ENCODE measurements around the gene INO80. TPM values are rescaled to one million over a fixed set of nuclear protein-coding genes. Genes with fewer than 3 reads are reported as not detected.
"Not testable (repeated sequence)": the region's sequence is repeated elsewhere in the genome, so short reads cannot be mapped to it uniquely, and the experiment has no call there.

Gene INO80
- total RNA-seq, 2 experiments from 2014 or later = 21.8 to 22.1 TPM

DNA sequence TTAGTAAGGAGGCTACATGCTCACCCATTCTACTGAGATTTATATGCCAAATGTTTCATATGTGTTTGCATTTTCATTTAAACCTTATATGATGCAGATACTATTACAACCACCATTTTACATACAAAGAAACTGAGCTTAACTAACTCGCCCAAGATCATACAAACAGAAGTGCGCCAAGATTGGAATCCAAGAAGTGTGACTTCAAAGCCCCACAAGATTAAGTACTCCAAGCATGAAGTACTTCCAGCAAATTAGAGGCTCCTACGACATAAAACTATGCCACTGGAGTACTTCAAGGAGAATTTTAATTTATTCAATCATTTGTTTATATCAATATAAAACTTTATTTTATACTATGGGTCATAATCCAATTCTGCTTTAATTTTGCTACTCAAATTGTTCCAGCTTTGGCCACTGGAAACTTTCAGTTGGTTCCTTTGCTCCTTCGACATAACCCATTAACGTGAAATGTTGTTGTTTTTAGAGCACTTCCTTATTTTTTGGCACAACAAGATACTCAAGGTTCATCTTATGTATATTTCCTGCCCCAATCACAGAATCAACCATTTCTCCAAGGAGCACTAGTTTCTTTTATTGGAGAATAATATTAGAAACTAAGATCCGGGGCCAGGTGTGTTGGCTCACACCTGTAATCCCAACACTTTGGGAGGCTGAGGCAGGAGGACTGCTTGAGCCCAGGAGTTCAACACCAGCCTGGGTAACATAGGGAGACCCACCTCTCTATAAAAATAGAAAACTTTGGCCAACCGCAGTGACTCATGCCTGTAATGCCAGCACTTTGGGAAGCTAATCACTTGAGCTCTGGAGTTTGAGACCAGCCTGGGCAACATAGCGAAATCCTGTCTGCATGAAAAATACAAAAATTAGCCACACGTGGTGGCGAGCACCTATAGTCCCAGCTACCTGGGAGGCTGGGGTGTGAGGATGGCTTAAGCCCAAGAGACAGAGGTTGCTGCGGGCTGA lies 10.4 kb downstream of the INO80 start:
- Mint-ChIP-seq H3K27ac (no peak overlapping the region), H3K36me3 (ENCODE audit: low read depth) (peaks cover 22% of the 10 kb centered on the region), H3K9me3 (no peaks in the 10 kb centered on the region), H3K4me3 (no peak overlapping the region), H3K27me3 (no peaks in the 10 kb centered on the region), H3K4me1 (peaks cover 10% of the 10 kb centered on the region)
- ChIA-PET POLR2A (interaction anchor here (1.1 kb wide), 1 partner anchor 11 kb away, joined by 3 read pairs; the partner anchor contains the start of gene INO80), CTCF (interaction anchor here (0.7 kb wide), 1 partner anchor 10 kb away, joined by 3 read pairs; the partner anchor contains the start of gene INO80)
- DNase-seq = no peak

GRCh38 chr15:41104234-41104633 lies 11.8 kb downstream of the INO80 start:
- H3K9me3 Mint-ChIP-seq = no peaks in the 10 kb centered on the region
- no peak for DNase-seq
- POLR2A ChIA-PET = no interaction called here
- no peaks in the 10 kb centered on the region for H3K27me3 Mint-ChIP-seq
- H3K4me3 Mint-ChIP-seq = no peak overlapping the region
- CTCF ChIA-PET = interaction anchor here (0.7 kb wide), 2 partner anchors 12 to 98 kb away, joined by 3 to 4 read pairs; partner anchors contain the start of gene INO80
- peaks cover 26% of the 10 kb centered on the region for H3K36me3 Mint-ChIP-seq (ENCODE audit: low read depth)
- no peak overlapping the region for H3K27ac Mint-ChIP-seq
- peaks cover 11% of the 10 kb centered on the region for H3K4me1 Mint-ChIP-seq

DNA sequence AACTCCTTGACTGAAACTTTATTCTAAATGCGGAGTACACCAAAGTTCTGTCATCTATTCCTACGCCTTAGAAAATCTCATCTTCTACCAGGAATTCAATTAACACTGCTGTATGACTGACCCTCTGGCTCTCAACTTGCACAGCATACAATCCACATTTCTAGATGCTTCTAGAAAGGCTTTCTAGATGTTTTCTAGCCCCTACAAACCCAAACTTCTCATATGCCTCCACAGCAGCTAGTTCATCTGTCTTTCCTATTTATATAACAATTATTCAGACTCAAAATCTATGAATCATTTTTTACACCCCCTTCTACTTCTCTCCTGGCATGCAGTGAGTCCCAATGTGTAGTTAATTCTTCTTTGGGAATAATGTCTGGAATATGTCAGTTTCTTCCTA lies 13.2 kb downstream of the INO80 start:
- Mint-ChIP-seq H3K27me3 (no peaks in the 10 kb centered on the region), H3K9me3 (no peaks in the 10 kb centered on the region), H3K27ac (no peak overlapping the region), H3K4me1 (peaks cover 10% of the 10 kb centered on the region), H3K36me3 (ENCODE audit: low read depth) (peaks cover 17% of the 10 kb centered on the region), H3K4me3 (no peak overlapping the region)
- no peak for DNase-seq
- CTCF ChIA-PET = no interaction called here
- POLR2A ChIA-PET = no interaction called here

DNA sequence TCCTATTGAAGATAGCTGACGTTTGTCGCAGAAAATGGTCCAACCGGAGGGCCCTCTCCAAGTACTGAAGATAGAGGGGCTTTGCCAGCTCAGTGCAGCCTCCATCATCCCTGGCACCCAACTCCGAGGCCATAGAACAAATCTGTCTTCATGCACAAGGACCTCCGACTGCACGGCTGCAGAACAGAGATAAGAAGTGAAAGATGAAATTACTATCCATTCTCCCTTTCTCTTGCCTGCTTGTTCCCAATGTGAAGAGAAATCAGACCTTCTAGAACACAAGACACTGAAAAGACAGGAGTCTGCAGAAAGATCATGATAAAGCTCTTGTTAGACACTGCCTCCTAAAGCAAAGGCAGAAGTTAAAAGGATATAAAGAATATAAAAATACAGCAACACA lies 19.9 kb downstream of the INO80 start:
- Mint-ChIP-seq H3K36me3 (ENCODE audit: low read depth) (peaks cover 34% of the 10 kb centered on the region), H3K4me3 (no peak overlapping the region), H3K27ac (no peak overlapping the region), H3K27me3 (no peaks in the 10 kb centered on the region), H3K9me3 (no peaks in the 10 kb centered on the region), H3K4me1 (peaks cover 2% of the 10 kb centered on the region)
- ChIA-PET CTCF (no interaction called here), POLR2A (interaction anchor here (0.6 kb wide), 1 partner anchor 44 kb away, joined by 3 read pairs; no protein-coding TSS in a partner anchor)
- no peak for DNase-seq

DNA sequence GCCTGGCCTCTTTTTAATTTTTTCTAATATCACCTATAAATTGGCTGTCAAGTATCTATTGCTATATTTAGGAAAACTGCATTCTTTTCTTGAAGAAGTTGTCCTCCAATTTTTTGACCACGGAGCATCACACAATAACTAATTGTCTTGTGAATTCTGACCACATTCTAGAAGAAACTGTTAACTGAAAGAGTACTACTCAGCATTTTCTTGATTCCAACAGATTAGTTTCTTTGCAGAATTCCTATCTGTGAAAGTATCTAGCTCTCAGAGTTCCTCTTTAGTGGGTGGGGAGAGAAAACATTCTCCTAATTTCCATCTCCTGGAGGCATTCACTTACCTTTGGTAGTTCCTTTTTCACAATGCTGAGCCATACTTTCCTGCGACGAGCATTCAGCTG lies 31.1 kb downstream of the INO80 start:
- DNase-seq = no peak
- no peak overlapping the region for H3K4me3 Mint-ChIP-seq
- ChIA-PET POLR2A (no interaction called here), CTCF (no interaction called here)
- no peak overlapping the region for H3K27ac Mint-ChIP-seq
- H3K27me3 Mint-ChIP-seq = no peaks in the 10 kb centered on the region
- peaks cover 12% of the 10 kb centered on the region for H3K4me1 Mint-ChIP-seq
- no peaks in the 10 kb centered on the region for H3K9me3 Mint-ChIP-seq
- H3K36me3 Mint-ChIP-seq (ENCODE audit: low read depth) = peaks cover 45% of the 10 kb centered on the region

DNA sequence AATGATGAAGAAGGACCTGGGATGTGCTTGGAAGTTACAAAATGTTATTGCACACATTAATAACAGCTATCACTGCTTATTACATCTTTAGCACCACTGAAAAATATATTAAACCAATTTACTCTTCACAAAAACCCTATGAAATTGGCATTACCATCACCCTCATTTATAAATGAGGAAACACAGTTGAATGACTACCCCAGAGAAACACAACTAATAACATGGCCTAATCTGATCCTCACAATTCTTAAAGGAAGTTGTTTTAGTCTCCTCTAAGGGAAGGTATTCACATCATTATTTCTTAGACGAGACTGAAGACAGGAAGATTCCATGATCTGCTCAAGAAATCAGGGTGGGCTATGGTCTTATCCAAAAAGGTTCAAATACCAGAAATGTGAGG lies 35.9 kb downstream of the INO80 start:
- H3K4me3 Mint-ChIP-seq = no peak overlapping the region
- H3K36me3 Mint-ChIP-seq (ENCODE audit: low read depth) = peaks cover 45% of the 10 kb centered on the region
- POLR2A ChIA-PET = no interaction called here
- CTCF ChIA-PET = no interaction called here
- H3K27me3 Mint-ChIP-seq = no peaks in the 10 kb centered on the region
- H3K27ac Mint-ChIP-seq = no peak overlapping the region
- H3K4me1 Mint-ChIP-seq = no peaks in the 10 kb centered on the region
- DNase-seq = no peak
- no peaks in the 10 kb centered on the region for H3K9me3 Mint-ChIP-seq

DNA sequence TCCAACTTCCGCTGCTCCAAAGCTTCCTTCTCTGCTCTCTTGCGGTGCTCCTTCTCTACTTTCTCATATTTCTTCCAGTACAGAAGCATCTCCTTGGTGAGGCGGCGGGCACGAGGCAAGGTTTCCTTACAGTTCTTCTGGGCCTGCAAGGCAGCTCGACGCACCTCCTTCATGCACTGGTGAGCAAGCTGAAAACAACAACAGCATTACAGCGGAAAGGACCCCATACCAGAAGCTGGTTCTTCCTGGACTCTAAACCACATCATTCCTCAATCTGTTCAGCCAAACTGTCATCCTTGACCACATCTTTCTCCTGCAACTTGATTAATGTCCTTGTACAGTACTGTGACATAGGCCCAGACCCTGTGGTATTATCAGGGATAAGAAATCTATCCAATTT lies 36.4 kb downstream of the INO80 start:
- H3K4me3 Mint-ChIP-seq = no peak overlapping the region
- H3K27ac Mint-ChIP-seq = no peak overlapping the region
- H3K4me1 Mint-ChIP-seq = no peaks in the 10 kb centered on the region
- CTCF ChIA-PET = no interaction called here
- POLR2A ChIA-PET = no interaction called here
- peaks cover 44% of the 10 kb centered on the region for H3K36me3 Mint-ChIP-seq (ENCODE audit: low read depth)
- no peaks in the 10 kb centered on the region for H3K9me3 Mint-ChIP-seq
- DNase-seq = no peak
- no peaks in the 10 kb centered on the region for H3K27me3 Mint-ChIP-seq

GRCh38 chr15:41078879-41079278 lies 37.2 kb downstream of the INO80 start:
- DNase-seq, H3K4me1 Mint-ChIP-seq, CTCF ChIA-PET, H3K27me3 Mint-ChIP-seq, H3K4me3 Mint-ChIP-seq, H3K9me3 Mint-ChIP-seq, POLR2A ChIA-PET, H3K27ac Mint-ChIP-seq: not testable (repeated sequence)
- H3K36me3 Mint-ChIP-seq (ENCODE audit: low read depth) = peaks cover 49% of the 10 kb centered on the region

GRCh38 chr15:41078125-41078524 lies 38.0 kb downstream of the INO80 start:
- ChIA-PET POLR2A (no interaction called here), CTCF (no interaction called here)
- H3K9me3 Mint-ChIP-seq = no peaks in the 10 kb centered on the region
- H3K36me3 Mint-ChIP-seq (ENCODE audit: low read depth) = peaks cover 52% of the 10 kb centered on the region
- DNase-seq = no peak
- H3K4me3 Mint-ChIP-seq = no peak overlapping the region
- H3K4me1 Mint-ChIP-seq = no peaks in the 10 kb centered on the region
- H3K27me3 Mint-ChIP-seq = no peaks in the 10 kb centered on the region
- H3K27ac Mint-ChIP-seq = no peak overlapping the region

GRCh38 chr15:41073028-41073427 lies 43.1 kb downstream of the INO80 start:
- Mint-ChIP-seq H3K36me3 (ENCODE audit: low read depth) (peaks cover 54% of the 10 kb centered on the region), H3K27ac (no peak overlapping the region), H3K9me3 (no peaks in the 10 kb centered on the region), H3K4me1 (no peaks in the 10 kb centered on the region), H3K27me3 (no peaks in the 10 kb centered on the region), H3K4me3 (no peak overlapping the region)
- POLR2A ChIA-PET = no interaction called here
- CTCF ChIA-PET = interaction anchor here (0.9 to 1.0 kb wide), 2 partner anchors 111 to 112 kb away, joined by 3 read pairs; no protein-coding TSS in a partner anchor
- no peak for DNase-seq

GRCh38 chr15:41072013-41072412 lies 44.1 kb downstream of the INO80 start:
- no peak overlapping the region for H3K4me3 Mint-ChIP-seq
- H3K36me3 Mint-ChIP-seq (ENCODE audit: low read depth) = peaks cover 57% of the 10 kb centered on the region
- ChIA-PET CTCF (interaction anchor here (0.7 kb wide), 1 partner anchor 208 kb away, joined by 3 read pairs; no protein-coding TSS in a partner anchor), POLR2A (no interaction called here)
- H3K27ac Mint-ChIP-seq = no peak overlapping the region
- no peaks in the 10 kb centered on the region for H3K27me3 Mint-ChIP-seq
- H3K9me3 Mint-ChIP-seq = no peaks in the 10 kb centered on the region
- no peak for DNase-seq
- H3K4me1 Mint-ChIP-seq = no peaks in the 10 kb centered on the region

DNA sequence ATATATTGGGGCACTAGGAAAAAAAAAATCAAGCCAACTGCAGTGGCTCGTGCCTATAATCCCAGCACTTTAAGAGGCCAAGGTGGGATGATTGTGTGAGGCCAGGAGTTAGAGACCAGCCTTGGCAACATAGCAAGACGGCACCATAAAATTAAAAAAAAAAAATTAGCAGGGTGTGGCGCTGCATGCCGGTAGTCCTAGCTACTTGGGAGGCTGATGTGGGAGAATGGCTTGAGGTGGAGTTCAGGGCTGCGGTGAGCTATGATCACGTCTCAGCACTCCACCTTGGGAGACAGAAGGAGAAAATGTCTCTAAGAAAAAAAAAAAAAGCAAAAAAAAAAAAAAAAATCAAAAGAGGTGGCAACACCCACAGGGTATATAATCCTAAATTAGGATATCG lies 49.6 kb downstream of the INO80 start:
- ChIA-PET POLR2A (no interaction called here), CTCF (interaction anchor here (1.2 to 1.4 kb wide), 2 partner anchors 113 to 119 kb away, joined by 3 read pairs; partner anchors contain the start of gene CHAC1)
- Mint-ChIP-seq H3K36me3 (ENCODE audit: low read depth) (peaks cover 68% of the 10 kb centered on the region), H3K27me3 (no peaks in the 10 kb centered on the region), H3K4me1 (no peaks in the 10 kb centered on the region), H3K9me3 (peaks cover 3% of the 10 kb centered on the region), H3K27ac (no peak overlapping the region), H3K4me3 (no peak overlapping the region)
- no peak for DNase-seq

- H3K4me1 Mint-ChIP-seq = no peaks in the 10 kb centered on the region
- H3K36me3 Mint-ChIP-seq (ENCODE audit: low read depth) = peaks cover 77% of the 10 kb centered on the region
- no peak overlapping the region for H3K4me3 Mint-ChIP-seq
- no peaks in the 10 kb centered on the region for H3K27me3 Mint-ChIP-seq
- ChIA-PET CTCF (interaction anchor here (0.6 kb wide), 1 partner anchor 131 kb away, joined by 3 read pairs; no protein-coding TSS in a partner anchor), POLR2A (no interaction called here)
- DNase-seq = no peak
- H3K27ac Mint-ChIP-seq = no peak overlapping the region
- H3K9me3 Mint-ChIP-seq = peaks cover 3% of the 10 kb centered on the region
These were observed 54.4 kb downstream of the INO80 start for GRCh38 chr15:41061667-41062066.

- Mint-ChIP-seq H3K36me3 (ENCODE audit: low read depth) (peaks cover 81% of the 10 kb centered on the region), H3K27me3 (no peaks in the 10 kb centered on the region), H3K27ac (no peak overlapping the region), H3K9me3 (peaks cover 3% of the 10 kb centered on the region), H3K4me1 (no peaks in the 10 kb centered on the region), H3K4me3 (no peak overlapping the region)
- DNase-seq = no peak
- ChIA-PET CTCF (no interaction called here), POLR2A (no interaction called here)
These were observed 55.6 kb downstream of the INO80 start for GRCh38 chr15:41060505-41060904.
